ENCODE measurements around the gene NEIL3. TPM values are rescaled to one million over a fixed set of nuclear protein-coding genes. Genes with fewer than 3 reads are reported as not detected.

The NEIL3 gene
- total and polyA plus RNA-seq, 11 donors: 0.04 to 1.7 (median 0.19) TPM; not detected in 6

DNA sequence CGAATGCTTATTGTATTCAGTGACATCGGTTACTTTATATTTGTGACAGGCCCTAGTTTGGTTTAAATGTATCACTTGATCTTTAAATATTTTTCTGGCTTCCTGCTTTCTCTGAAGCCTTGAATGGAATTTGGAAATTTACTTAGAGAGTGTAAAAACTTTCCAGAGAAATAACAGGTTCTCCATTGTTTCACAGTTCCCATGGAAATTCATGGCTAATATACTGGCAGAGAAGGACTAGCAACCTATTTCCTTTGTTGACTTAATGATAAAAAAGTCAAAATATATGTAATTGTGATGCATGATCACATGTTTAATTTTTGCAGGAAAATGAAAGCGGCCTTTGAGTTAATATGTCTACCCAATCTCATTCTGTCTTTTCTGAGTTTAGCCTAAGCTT, 13.2 kb downstream of the NEIL3 start:
- no peak overlapping the region for H3K4me3 ChIP-seq
- DNase-seq (no peak), ATAC-seq (no peak)
- H3K27me3 ChIP-seq: no peaks in the 10 kb centered on the region
- WGBS, 4 donors: 54 to 56% (median 55%) methylated on average over 3 of the region's 3 CpGs
- H3K4me1 ChIP-seq: no peaks in the 10 kb centered on the region
- intact Hi-C loops (cut with DNase I): no loop called here
- TF ChIP-seq POLR2A (IDR thresholded peaks at IDR 0.05) (no peak), CTCF (IDR thresholded peaks at IDR 0.05) (no peak)
- H3K9me3 ChIP-seq: no peaks in the 10 kb centered on the region
- H3K27ac ChIP-seq: no peak overlapping the region
- H3K36me3 ChIP-seq: no peaks in the 10 kb centered on the region

DNA sequence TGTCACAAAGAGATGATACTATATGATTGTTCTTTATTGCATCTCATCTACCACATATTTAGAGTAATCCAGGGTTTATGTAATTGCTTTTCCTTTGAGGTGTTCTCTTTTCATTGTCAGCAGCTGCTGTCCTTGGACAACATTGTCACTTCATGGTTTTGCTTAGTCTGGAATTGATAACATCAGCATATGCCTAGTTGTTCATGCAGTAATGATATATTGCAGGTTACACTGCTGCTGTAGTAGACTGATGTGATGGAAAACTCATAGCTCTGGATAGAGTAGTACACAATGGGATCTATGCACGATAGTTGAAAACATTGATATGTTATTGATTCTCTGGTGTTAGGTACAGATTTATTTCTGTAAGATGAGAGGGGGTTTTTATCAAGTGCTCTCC, 13.7 kb downstream of the NEIL3 start:
- H3K36me3 ChIP-seq: no peaks in the 10 kb centered on the region
- H3K27ac ChIP-seq: no peak overlapping the region
- H3K4me3 ChIP-seq: no peak overlapping the region
- ATAC-seq (no peak), DNase-seq (no peak)
- H3K27me3 ChIP-seq: no peaks in the 10 kb centered on the region
- H3K9me3 ChIP-seq: no peaks in the 10 kb centered on the region
- intact Hi-C loops (cut with DNase I): no loop called here
- WGBS, 4 donors: 60 to 100% (median 68%) methylated on average over 1 of the region's 1 CpG
- TF ChIP-seq POLR2A (IDR thresholded peaks at IDR 0.05) (no peak), CTCF (IDR thresholded peaks at IDR 0.05) (no peak)
- no peaks in the 10 kb centered on the region for H3K4me1 ChIP-seq

DNA sequence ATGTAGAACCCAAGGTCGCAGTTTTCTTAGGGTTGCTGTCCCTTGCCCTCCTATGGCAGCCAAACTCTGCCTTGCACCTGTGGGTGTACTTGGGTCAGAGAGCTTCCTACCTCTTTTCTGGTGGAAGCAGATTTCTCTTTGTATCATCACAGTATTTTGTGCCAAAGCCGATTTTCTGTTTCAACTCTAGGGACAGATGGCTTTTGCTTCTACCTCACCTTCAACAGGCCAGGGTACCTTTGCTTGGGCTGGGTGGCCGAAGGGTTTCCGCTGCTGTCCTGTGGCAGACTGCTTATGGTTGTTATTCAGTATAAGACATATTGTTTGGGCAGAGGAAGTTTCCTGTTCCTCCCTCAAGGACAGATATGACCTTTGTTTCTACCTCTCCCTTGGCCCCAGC, 22.4 kb downstream of the NEIL3 start:
- Histone ChIP-seq H3K9me3 (peaks cover 0 to 18% (median 4%) of the 10 kb centered on the region in 12 donors), H3K4me1 (no peaks in the 10 kb centered on the region), H3K4me3 (no peak overlapping the region), H3K36me3 (no peaks in the 10 kb centered on the region), H3K27me3 (no peaks in the 10 kb centered on the region), H3K27ac (no peak overlapping the region)
- intact Hi-C loops (cut with DNase I): loop anchor here in 5 of 10 donors (10.0 kb wide), 2 partner anchors 77 to 957 kb away; no protein-coding TSS in a partner anchor
- WGBS, 4 donors: 81 to 100% (median 91%) methylated on average over 4 of the region's 4 CpGs
- no peak for TF ChIP-seq CTCF (IDR thresholded peaks at IDR 0.05)
- ATAC-seq (no peak), DNase-seq (no peak)

DNA sequence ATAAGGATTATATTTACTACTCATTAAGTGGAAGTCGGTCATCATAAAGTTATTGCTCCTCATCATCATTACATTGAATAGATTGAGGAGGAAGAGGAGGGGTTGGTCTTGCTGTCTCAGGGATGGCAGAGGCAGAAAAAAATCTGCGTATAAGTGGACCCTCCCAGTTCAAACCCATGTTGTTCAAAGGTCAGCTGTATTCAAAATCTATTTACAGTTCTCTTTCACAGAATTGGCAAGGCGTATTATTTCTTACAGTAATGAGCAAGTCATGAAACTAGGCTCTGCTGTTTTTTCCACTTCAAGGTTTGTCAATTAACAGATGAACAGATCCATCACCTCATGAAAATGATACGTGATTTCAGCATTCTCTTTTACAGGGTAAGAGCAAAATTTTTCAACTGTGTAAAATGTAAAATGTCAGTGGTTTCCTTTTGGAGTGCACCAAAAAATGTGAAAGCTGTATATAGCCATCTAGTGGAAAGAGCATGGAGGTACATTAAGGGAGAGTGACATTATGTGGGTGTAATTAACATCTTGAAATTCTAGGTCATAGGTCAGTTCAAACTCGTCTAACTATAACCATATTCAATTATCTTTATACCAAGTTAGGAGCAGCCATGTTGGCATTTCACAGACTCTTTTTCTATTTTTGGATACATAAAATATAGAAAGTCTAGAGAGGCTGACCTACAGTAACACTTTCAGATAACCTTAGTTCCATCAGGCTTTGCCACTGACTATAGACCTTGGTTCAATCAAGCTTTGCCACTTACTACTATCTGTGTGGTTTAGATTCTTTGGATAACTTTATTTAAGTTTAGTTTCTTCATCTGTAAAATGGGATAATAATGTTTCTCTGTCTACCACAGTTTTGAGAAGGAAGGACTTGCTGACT, 30.1 kb downstream of the NEIL3 start:
- Histone ChIP-seq H3K9me3 (no peaks in the 10 kb centered on the region), H3K27me3 (no peaks in the 10 kb centered on the region), H3K36me3 (no peaks in the 10 kb centered on the region), H3K4me3 (no peak overlapping the region), H3K27ac (no peak overlapping the region), H3K4me1 (peaks cover 0 to 5% (median 0%) of the 10 kb centered on the region in 12 donors)
- 47 to 62% (median 58%) methylated on average over 5 of the region's 5 CpGs for WGBS, 4 donors
- intact Hi-C loops (cut with DNase I): loop anchor here in 8 of 10 donors (2.0 to 10.0 kb wide), 5 partner anchors 85 to 965 kb away; no protein-coding TSS in a partner anchor
- peak in 3 of 4 donors; percentile 37 to 66 (median 56) for ATAC-seq
- TF ChIP-seq POLR2A (IDR thresholded peaks at IDR 0.05) (no peak), CTCF (IDR thresholded peaks at IDR 0.05) (peak; percentile 42 to 68 (median 56))
- DNase-seq: no peak
